K562 (cell line): Measurements from ENCODE around the gene MYL11. TPM values are rescaled to one million over a fixed set of nuclear protein-coding genes. Genes with fewer than 3 reads are reported as not detected.
A peak's percentile ranks its signal among the peaks of the same experiment; 100 is the strongest.

ENCODE experiments used
- ATAC-seq: fragments of 200-7000 bp; cut with Tn5 transposase; 3 replicates; pipeline ENCODE4 v1.9.1; 2020; ENCODE audit warnings: moderate library complexity
- BruUV-seq: library from RNA; stranded (reverse); fragments of 400-500 nt; replicated peaks from 2 replicates; lab custom pipeline; 2021; lab: Mats Ljungman, UMichigan
- CTCF ChIA-PET: fragments of 300-600 bp; formaldehyde crosslinking; extraction: SDS; loops from one replicate; lab custom pipeline; 2021; ENCODE audit warnings: low intra/inter-chr PET ratio; lab: Yijun Ruan, JAX
- POLR2A ChIA-PET: fragments of 300-600, 350-650 bp; sonication (Branson Sonifier 250); formaldehyde crosslinking; extraction: SDS; loops from one replicate; lab custom pipeline; 2021; ENCODE audit warnings: antibody characterized with exemption, inconsistent platforms; lab: Yijun Ruan, JAX
- DNase-seq, 4 experiments: peaks; one replicate each; pipeline versions ENCODE4 v3.0.0 to v3.0.0-alpha.2; 2011 to 2018; ENCODE audit warnings: low spot score in 3 of 4, mixed read lengths in 3 of 4; ENCODE audit errors: extremely low read depth in 1 of 4
- FAIRE-seq: peaks from 2 replicates; lab custom pipeline; 2011; peaks lifted over from hg19 to GRCh38; lab: Jason Lieb, UNC
- H2AFZ ChIP-seq: 2 replicates; pipeline ENCODE4 v1.6.0; 2011; ENCODE audit warnings: low read depth, low read length, control low read depth, inconsistent platforms
- H3K27ac ChIP-seq: fragments of 200-600 bp; 3 replicates; pipeline ENCODE4 v1.8.0; 2011; ENCODE audit warnings: low read depth, mild to moderate bottlenecking, control low read depth, inconsistent platforms, low read length, moderate library complexity, mixed read lengths; ENCODE audit errors: extremely low read depth
- H3K27me3 ChIP-seq, 2 experiments: fragments of 300-600 bp in 1 of 2; 2 replicates in 1 of 2; 3 replicates in 1 of 2; pipeline versions ENCODE4 v1.6.0 to v1.8.0; 2011; ENCODE audit warnings: inconsistent platforms in 2 of 2, low read length in 2 of 2, mild to moderate bottlenecking in 1 of 2, mixed read lengths in 1 of 2, moderate library complexity in 1 of 2; ENCODE audit not compliant: control insufficient read depth in 2 of 2, insufficient read depth in 2 of 2
- H3K36me3 ChIP-seq: fragments of 300-600 bp; 3 replicates; pipeline ENCODE4 v1.8.0; 2011; ENCODE audit warnings: mild to moderate bottlenecking, low read length, inconsistent platforms; ENCODE audit not compliant: control insufficient read depth, insufficient read depth
- H3K4me1 ChIP-seq, 2 experiments: fragments of 200-600 bp in 1 of 2; replicated peaks in 1 of 2; 2 replicates in 1 of 2; 3 replicates in 1 of 2; pipeline versions ENCODE4 v1.5.1 to v1.8.0; 2011; ENCODE audit warnings: inconsistent platforms in 2 of 2, low read length in 2 of 2, mild to moderate bottlenecking in 1 of 2, mixed read lengths in 1 of 2, moderate library complexity in 1 of 2; ENCODE audit not compliant: control insufficient read depth in 2 of 2, insufficient read depth in 2 of 2
- H3K4me2 ChIP-seq: 2 replicates; pipeline ENCODE4 v1.6.1; 2011; ENCODE audit warnings: low read length, control low read depth, inconsistent platforms, mixed read lengths; ENCODE audit not compliant: insufficient read depth
- H3K4me3 ChIP-seq: fragments of 200-600 bp; sonication (generic), shearing (Covaris generic); 2 replicates; pipeline ENCODE4 v1.5.1; 2016; ENCODE audit warnings: control low read depth, inconsistent platforms
- H3K79me2 ChIP-seq: fragments of 200-600 bp; 3 replicates; pipeline ENCODE4 v1.8.0; 2011; ENCODE audit warnings: low read length, inconsistent platforms; ENCODE audit not compliant: control insufficient read depth, insufficient read depth
- H3K9ac ChIP-seq, 2 experiments: 2 replicates each; pipeline versions ENCODE4 v1.6.0 to v1.6.1; 2011; ENCODE audit warnings: low read depth in 2 of 2, low read length in 2 of 2, control low read depth in 1 of 2, inconsistent platforms in 1 of 2, mild to moderate bottlenecking in 1 of 2, mixed read lengths in 1 of 2; ENCODE audit not compliant: insufficient read depth in 1 of 2
- H3K9me1 ChIP-seq: one replicate; pipeline ENCODE4 v1.6.0; 2011; ENCODE audit warnings: inconsistent platforms, mild to moderate bottlenecking, low read length, moderate library complexity; ENCODE audit not compliant: control insufficient read depth, insufficient read depth
- H3K9me3 ChIP-seq: replicated peaks from 2 replicates; pipeline ENCODE4 v1.5.1; 2011; ENCODE audit warnings: low read depth, low read length, inconsistent platforms; ENCODE audit not compliant: control insufficient read depth, insufficient read depth
- H4K20me1 ChIP-seq: replicated peaks from 2 replicates; pipeline ENCODE4 v1.6.1; 2011; ENCODE audit warnings: low read length, inconsistent platforms, mixed read lengths; ENCODE audit not compliant: control insufficient read depth, insufficient read depth
- MAFK ChIP-seq: IDR thresholded peaks from 2 replicates; pipeline ENCODE4 v1.6.1; 2011; ENCODE audit warnings: low read length, improper control_type of control experiment
- PML ChIP-seq: IDR thresholded peaks from 2 replicates; pipeline ENCODE4 v1.6.1; 2012; ENCODE audit warnings: low read length, inconsistent platforms
- WGBS: fragments of 100-300 bp; shearing (Covaris generic); methylation state at CpG from one replicate; pipeline ENCODE4 v1.1.6; 2016; ENCODE audit warnings: low coverage, mixed read lengths; ENCODE audit not compliant: insufficient coverage; ENCODE audit errors: missing lambda C conversion rate; 5-methylcytosine and 5-hydroxymethylcytosine counted together
- in situ Hi-C: fragments of 300-500 bp; cut with MboI; formaldehyde crosslinking; loops from 4 replicates; pipeline ENCODE4 v1.15.0; 2018; ENCODE audit warnings: inconsistent platforms, mixed read lengths
- intact Hi-C: fragments of 100-400 bp; cut with micrococcal nuclease; formaldehyde crosslinking; loops from 2 replicates; pipeline ENCODE4 v1.14.2; 2022
- polyA plus RNA-seq, 8 experiments: library from polyadenylated mRNA; depleted of rRNA in 4 of 8; stranded (reverse) in 5 of 8; unstranded in 3 of 8; fragments of >200 nt; fragmentation: Nextera tagmentation in 2 of 8; fragmentation: Illumina TruSeq in 1 of 8; extraction: Ambion mirVana in 2 of 8; extraction: Trizol in 1 of 8; gene quantifications; 2 replicates each; pipeline versions ENCODE4 v1.2.1 to v1.2.3, GENCODE V29; 2011 to 2014; ENCODE audit warnings: inconsistent platforms in 1 of 8, missing spikeins in 1 of 8
- total RNA-seq, 7 experiments: library from RNA; depleted of rRNA in 6 of 7; stranded (reverse); fragments of >200 nt in 6 of 7; fragmentation: Illumina TruSeq in 2 of 7; extraction: Trizol in 2 of 7; gene quantifications; 2 replicates each; pipeline versions ENCODE4 v1.2.1 to v1.2.3, GENCODE V29; 2011 to 2021; ENCODE audit warnings: low replicate concordance in 1 of 7

MYL11 gene
- total and polyA plus RNA-seq, 9 of the 15 experiments (the other 6 are each of a cell fraction or from before 2014, with no cell fraction given), result 0.31 to 1.5 (median 0.73) TPM; not detected in 4

DNA sequence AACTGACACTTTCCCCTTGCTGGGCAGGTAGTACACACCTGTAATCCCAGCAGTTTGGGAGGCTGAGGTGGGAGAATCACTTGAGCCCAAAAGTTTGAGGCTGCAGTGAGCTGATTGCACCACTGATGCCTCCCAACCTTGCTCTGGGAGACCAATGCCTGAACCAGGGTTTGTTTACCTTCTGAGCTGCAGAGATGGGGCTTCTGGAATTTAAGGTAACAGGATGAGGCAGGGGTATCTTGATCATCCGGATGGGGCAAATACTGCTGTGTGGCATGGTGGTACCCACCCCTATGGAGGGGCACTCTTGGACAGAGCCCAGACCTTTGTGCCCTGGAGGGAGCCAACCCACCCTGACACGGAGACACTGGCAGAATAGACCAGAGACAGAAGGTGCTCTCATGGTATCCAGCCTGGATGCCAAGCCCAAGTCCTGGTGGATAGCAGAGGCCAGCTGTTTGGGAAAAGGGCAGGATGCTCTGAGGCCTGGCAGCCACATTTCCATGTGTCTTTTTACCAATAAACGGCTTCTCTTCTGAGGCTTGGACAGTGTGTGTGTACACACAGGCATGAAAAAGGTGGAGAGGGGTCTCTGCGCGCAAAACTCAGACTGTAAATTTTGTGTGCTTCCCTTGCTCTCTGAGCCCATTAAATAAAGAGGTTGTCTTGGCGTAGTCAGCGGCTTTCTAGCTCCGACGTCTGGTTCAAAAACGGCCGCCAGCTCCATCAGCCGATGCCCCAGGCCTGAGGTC, 25.0 kb downstream of the MYL11 start:
- Histone ChIP-seq H4K20me1 (no peaks in the 10 kb centered on the region), H3K79me2 (peaks cover 10% of the 10 kb centered on the region), H3K9me1 (no peaks in the 10 kb centered on the region), H3K9ac (peak overlapping the region; percentile 74 to 89; a peak in 3 of 4 replicates), H3K4me1 (peaks cover 25 to 59% of the 10 kb centered on the region in 2 experiments), H3K9me3 (no peaks in the 10 kb centered on the region), H3K27ac (peak overlapping the region; percentile 74; the same call in 1 of the 3 replicates), H3K4me2 (peak overlapping the region; percentile 73), H3K36me3 (peaks cover 21% of the 10 kb centered on the region; the same call in 2 of the 3 replicates), H3K4me3 (peak overlapping the region; percentile 44), H2AFZ (peak overlapping the region; percentile 92; the same call in 1 of the 2 replicates), H3K27me3 (no peaks in the 10 kb centered on the region)
- ATAC-seq (no peak), FAIRE-seq (no peak), DNase-seq (no peak)
- BruUV-seq, result no TSS peak
- POLR2A ChIA-PET, result interaction anchor here (0.6 to 1.0 kb wide), 5 partner anchors 17 to 758 kb away, joined by 3 read pairs; no protein-coding TSS in a partner anchor
- CTCF ChIA-PET, result no interaction called here
- TF ChIP-seq PML, result 0 out of 2 replicates have a peak, but pooled peaks have one; percentile 27
- no peak for TF ChIP-seq MAFK
- 56% methylated on average over 11 of the region's 12 CpGs for WGBS
- in situ Hi-C loops, result loop anchor here (10.0 kb wide), 1 partner anchor 205 kb away; the partner anchor contains the start of genes BOLA2B, SLX1A and SULT1A3
- intact Hi-C loops, result no loop called here
